Measurements from ENCODE around the gene DLG3.

The DLG3 gene

DNA sequence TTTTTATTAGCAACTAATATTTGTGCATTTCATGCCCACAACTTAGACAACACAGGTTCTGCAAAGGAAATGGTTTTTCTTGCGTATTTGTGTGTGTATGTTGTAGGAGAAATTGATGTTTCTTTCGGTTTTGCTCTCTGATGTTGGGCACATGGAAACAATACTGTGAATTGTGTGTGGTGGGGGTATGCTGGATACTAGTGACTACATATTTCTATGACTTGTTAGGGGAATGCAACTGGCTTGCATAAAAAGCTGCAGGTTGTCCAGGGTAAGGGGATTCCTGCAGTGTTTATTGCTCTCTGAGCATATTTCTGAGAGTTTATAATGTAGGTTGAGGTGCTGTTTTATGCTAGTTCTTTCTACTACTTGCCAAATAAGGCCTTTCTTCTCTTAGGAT is 11.6 kb downstream of the DLG3 start:
- Histone ChIP-seq H3K9ac (ENCODE audit: low read depth, low read length, poor library complexity, severe bottlenecking) (peak overlapping the region; percentile 86), H3K79me2 (ENCODE audit: insufficient read depth, low read length) (peaks cover 46% of the 10 kb centered on the region), H3K4me3 (ENCODE audit: low read length, poor library complexity, severe bottlenecking) (peak overlapping the region; percentile 84)

DNA sequence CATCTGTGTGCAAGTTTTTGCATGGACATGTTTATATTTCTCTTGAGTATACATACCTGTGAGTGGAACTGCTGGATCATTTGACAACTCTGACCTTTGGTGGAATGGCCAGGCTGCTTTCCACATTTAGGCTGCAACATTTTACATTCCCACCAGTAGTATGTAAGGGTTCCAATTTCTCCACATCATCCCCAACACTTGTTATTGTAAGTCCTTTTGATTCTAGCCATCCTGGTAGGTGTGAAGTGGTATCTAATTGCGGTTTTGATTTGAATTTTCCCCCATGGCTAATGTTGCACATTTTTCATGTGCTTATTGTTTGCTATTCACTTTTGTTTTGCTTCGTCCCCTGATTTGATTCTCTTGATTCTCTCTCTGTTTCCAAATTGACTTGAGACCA is 16.4 kb downstream of the DLG3 start:
- Histone ChIP-seq H3K79me2 (ENCODE audit: insufficient read depth, low read length) (peaks cover 55% of the 10 kb centered on the region), H3K4me1 (ENCODE audit: insufficient read depth, low read length, poor library complexity, severe bottlenecking) (peaks cover 13% of the 10 kb centered on the region), H3K4me3 (ENCODE audit: low read length, poor library complexity, severe bottlenecking) (no peak overlapping the region), H4K20me1 (ENCODE audit: insufficient read depth, low read length, poor library complexity, severe bottlenecking) (peaks cover 21% of the 10 kb centered on the region), H2AFZ (ENCODE audit: low read length) (no peak overlapping the region), H3K27me3 (ENCODE audit: insufficient read depth, low read length, poor library complexity, severe bottlenecking) (no peaks in the 10 kb centered on the region), H3K9me2 (replicated peaks; ENCODE audit: low read depth, low read length) (no peaks in the 10 kb centered on the region), H3F3A (ENCODE audit: low read depth) (no peaks in the 10 kb centered on the region), H3K36me3 (ENCODE audit: insufficient read depth, low read length) (no peaks in the 10 kb centered on the region; the same call in 1 of the 2 replicates), H3K9ac (ENCODE audit: low read depth, low read length, poor library complexity, severe bottlenecking) (no peak overlapping the region), H3K9me3 (ENCODE audit: insufficient read depth, low read depth, low read length) (no peaks in the 10 kb centered on the region), H3K4me2 (ENCODE audit: low read depth, low read length, poor library complexity, severe bottlenecking) (no peak overlapping the region)
- TF ChIP-seq, protein P1, sequence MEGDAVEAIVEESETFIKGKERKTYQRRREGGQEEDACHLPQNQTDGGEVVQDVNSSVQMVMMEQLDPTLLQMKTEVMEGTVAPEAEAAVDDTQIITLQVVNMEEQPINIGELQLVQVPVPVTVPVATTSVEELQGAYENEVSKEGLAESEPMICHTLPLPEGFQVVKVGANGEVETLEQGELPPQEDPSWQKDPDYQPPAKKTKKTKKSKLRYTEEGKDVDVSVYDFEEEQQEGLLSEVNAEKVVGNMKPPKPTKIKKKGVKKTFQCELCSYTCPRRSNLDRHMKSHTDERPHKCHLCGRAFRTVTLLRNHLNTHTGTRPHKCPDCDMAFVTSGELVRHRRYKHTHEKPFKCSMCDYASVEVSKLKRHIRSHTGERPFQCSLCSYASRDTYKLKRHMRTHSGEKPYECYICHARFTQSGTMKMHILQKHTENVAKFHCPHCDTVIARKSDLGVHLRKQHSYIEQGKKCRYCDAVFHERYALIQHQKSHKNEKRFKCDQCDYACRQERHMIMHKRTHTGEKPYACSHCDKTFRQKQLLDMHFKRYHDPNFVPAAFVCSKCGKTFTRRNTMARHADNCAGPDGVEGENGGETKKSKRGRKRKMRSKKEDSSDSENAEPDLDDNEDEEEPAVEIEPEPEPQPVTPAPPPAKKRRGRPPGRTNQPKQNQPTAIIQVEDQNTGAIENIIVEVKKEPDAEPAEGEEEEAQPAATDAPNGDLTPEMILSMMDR (conservative IDR thresholded peaks at IDR 0.05; ENCODE audit: low read length) = no peak
- no peak for TF ChIP-seq EZH2phosphoT487 (IDR thresholded peaks at IDR 0.05; ENCODE audit: borderline replicate concordance)

More for the DNA sequence above, 11.6 kb downstream of the DLG3 start:
- no peaks in the 10 kb centered on the region; the same call in 1 of the 2 replicates for H3K36me3 ChIP-seq (ENCODE audit: insufficient read depth, low read length)
- H3K9me3 ChIP-seq (ENCODE audit: insufficient read depth, low read depth, low read length) = no peaks in the 10 kb centered on the region
- H3K27me3 ChIP-seq (ENCODE audit: insufficient read depth, low read length, poor library complexity, severe bottlenecking) = no peaks in the 10 kb centered on the region
- no peaks in the 10 kb centered on the region for H3K9me2 ChIP-seq (replicated peaks; ENCODE audit: low read depth, low read length)
- no peak overlapping the region for H2AFZ ChIP-seq (ENCODE audit: low read length)
- H3K4me1 ChIP-seq (ENCODE audit: insufficient read depth, low read length, poor library complexity, severe bottlenecking) = peaks cover 35% of the 10 kb centered on the region
- H3F3A ChIP-seq (ENCODE audit: low read depth) = no peaks in the 10 kb centered on the region
- H3K4me2 ChIP-seq (ENCODE audit: low read depth, low read length, poor library complexity, severe bottlenecking) = peak overlapping the region; percentile 82
- H4K20me1 ChIP-seq (ENCODE audit: insufficient read depth, low read length, poor library complexity, severe bottlenecking) = peaks cover 21% of the 10 kb centered on the region
- TF ChIP-seq, protein P1 (conservative IDR thresholded peaks at IDR 0.05; ENCODE audit: low read length) = no peak
- no peak for TF ChIP-seq EZH2phosphoT487 (IDR thresholded peaks at IDR 0.05; ENCODE audit: borderline replicate concordance)

DNA sequence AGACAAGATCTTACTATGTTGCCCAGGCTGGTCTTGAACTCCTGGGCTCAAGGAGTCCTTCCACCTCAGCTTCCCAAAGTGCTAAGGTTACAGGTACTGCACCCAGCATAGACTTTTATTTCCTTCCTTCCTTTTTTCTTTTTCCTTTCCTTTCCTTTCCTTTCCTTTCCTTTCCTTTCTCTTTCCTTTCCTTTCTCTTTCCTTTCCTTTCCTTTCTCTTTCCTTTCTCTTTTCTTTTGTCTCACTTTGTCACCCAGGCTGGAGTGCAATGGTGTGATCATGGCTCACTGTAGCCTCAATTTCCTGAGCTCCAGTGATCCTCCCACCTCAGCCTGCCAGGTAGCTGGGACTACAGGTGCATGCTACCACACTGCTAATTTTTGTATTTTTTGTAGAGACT is 19.4 kb downstream of the DLG3 start:
- no peak overlapping the region for H3K9ac ChIP-seq (ENCODE audit: low read depth, low read length, poor library complexity, severe bottlenecking)
- H3K27me3 ChIP-seq (ENCODE audit: insufficient read depth, low read length, poor library complexity, severe bottlenecking) = no peaks in the 10 kb centered on the region
- H2AFZ ChIP-seq (ENCODE audit: low read length) = no peak overlapping the region
- no peak for TF ChIP-seq EZH2phosphoT487 (IDR thresholded peaks at IDR 0.05; ENCODE audit: borderline replicate concordance)
- TF ChIP-seq, protein P1 (conservative IDR thresholded peaks at IDR 0.05; ENCODE audit: low read length) = no peak
- no peaks in the 10 kb centered on the region for H3K9me3 ChIP-seq (ENCODE audit: insufficient read depth, low read depth, low read length)
- H4K20me1 ChIP-seq (ENCODE audit: insufficient read depth, low read length, poor library complexity, severe bottlenecking) = peaks cover 5% of the 10 kb centered on the region
- no peaks in the 10 kb centered on the region for H3K4me1 ChIP-seq (ENCODE audit: insufficient read depth, low read length, poor library complexity, severe bottlenecking)
- no peaks in the 10 kb centered on the region; the same call in 1 of the 2 replicates for H3K36me3 ChIP-seq (ENCODE audit: insufficient read depth, low read length)
- H3K79me2 ChIP-seq (ENCODE audit: insufficient read depth, low read length) = peaks cover 31% of the 10 kb centered on the region
- no peaks in the 10 kb centered on the region for H3K9me2 ChIP-seq (replicated peaks; ENCODE audit: low read depth, low read length)
- H3K4me3 ChIP-seq (ENCODE audit: low read length, poor library complexity, severe bottlenecking) = no peak overlapping the region
- H3K4me2 ChIP-seq (ENCODE audit: low read depth, low read length, poor library complexity, severe bottlenecking) = no peak overlapping the region
- H3F3A ChIP-seq (ENCODE audit: low read depth) = no peaks in the 10 kb centered on the region
